HT1080 (cell line): Measurements from ENCODE around the gene PHKG1. TPM values are rescaled to one million over a fixed set of nuclear protein-coding genes. Genes with fewer than 3 reads are reported as not detected.
"Not testable (repeated sequence)": the region's sequence is repeated elsewhere in the genome, so short reads cannot be mapped to it uniquely, and the experiment has no call there.

Experiments used
- DNase-seq: peaks from one replicate; pipeline ENCODE4 v3.0.0-alpha.2; 2015; ENCODE audit warnings: low read depth
- total RNA-seq: library from RNA; depleted of rRNA; stranded (reverse); fragments of >200 nt; shearing (Covaris generic); gene quantifications from 2 replicates; pipeline ENCODE4 v1.2.3, GENCODE V29; 2014

The PHKG1 gene
- total RNA-seq, 1 experiment from 2014 or later: 0.58 TPM

GRCh38 chr7:56083150-56083785 lies 9.5 kb downstream of the PHKG1 start:
- DNase-seq: no peak

GRCh38 chr7:56081626-56082340 lies 11.0 kb downstream of the PHKG1 start:
- no peak for DNase-seq

GRCh38 chr7:56080726-56081435 lies 11.9 kb downstream of the PHKG1 start:
- DNase-seq: not testable (repeated sequence)

DNA sequence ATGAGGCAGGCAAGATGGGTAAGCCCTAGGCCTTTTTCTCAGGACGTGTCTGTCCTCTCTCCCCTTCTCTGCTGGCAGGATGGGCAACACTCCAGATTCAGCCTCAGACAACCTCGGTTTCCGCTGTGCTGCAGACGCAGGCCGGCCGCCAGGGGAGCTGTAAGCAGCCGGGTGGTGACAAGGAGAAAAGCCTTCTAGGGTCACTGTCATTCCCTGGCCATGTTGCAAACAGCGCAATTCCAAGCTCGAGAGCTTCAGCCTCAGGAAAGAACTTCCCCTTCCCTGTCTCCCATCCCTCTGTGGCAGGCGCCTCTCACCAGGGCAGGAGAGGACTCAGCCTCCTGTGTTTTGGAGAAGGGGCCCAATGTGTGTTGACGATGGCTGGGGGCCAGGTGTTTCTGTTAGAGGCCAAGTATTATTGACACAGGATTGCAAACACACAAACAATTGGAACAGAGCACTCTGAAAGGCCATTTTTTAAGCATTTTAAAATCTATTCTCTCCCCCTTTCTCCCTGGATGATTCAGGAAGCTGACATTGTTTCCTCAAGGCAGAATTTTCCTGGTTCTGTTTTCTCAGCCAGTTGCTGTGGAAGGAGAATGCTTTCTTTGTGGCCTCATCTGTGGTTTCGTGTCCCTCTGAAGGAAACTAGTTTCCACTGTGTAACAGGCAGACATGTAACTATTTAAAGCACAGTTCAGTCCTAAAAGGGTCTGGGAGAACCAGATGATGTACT lies 13.1 kb downstream of the PHKG1 start:
- DNase-seq: no peak

DNA sequence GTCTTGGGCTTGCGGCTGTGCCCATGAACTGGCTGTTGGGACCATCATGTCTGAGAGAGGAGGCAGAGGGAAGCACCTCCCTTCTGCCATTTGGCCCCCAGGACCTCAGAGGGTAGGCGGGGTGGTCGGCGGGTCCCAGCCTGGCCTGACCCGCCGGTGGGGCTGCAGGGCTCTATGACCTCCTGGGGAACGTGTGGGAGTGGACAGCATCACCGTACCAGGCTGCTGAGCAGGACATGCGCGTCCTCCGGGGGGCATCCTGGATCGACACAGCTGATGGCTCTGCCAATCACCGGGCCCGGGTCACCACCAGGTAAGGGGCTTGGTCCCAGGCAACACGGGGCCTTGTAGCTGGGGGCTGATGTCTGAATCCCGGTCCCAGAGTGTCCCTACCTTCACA lies 14.6 kb downstream of the PHKG1 start:
- no peak for DNase-seq

DNA sequence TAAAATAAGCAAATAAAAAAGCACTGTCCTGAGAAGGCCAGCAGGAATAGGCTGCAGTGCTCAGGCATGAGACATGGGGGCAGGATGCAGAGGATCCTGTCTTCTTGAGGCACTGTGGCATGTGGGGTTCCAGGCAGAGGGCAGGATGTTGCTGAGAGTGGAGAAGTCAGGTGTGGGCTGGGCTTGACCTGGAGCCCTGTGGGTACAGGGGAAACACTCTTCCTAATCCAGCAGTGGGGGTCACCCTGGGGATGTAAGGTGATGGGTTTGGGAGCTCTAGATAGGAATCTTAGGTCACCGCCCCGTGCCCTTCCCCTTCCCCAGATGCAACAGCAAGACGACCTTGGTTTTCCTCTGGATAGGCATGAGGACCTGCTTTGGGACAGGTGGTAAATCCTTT lies 15.1 kb downstream of the PHKG1 start:
- no peak for DNase-seq

- DNase-seq: peak; percentile 87
These were observed 18.4 kb downstream of the PHKG1 start for GRCh38 chr7:56074371-56074791.

DNA sequence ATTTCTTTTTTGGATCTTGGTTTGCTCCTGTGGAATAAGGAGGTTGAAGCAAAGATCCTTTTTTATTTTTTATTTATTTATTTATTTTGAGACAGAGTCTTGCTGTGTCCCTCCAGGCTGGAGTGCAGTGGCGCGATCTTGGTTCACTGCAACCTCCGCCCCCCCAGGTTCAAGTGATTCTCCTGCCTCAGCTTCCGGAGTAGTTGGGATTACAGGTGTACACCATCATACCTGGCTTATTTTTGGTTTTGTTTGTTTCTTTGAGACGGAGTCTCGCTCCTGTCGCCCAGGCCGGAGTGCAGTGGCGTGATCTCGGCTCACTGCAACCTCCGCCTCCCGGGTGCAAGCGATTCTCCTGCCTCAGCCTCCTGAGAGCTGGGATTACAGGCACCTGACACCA lies 26.4 kb downstream of the PHKG1 start:
- DNase-seq: not testable (repeated sequence)

DNA sequence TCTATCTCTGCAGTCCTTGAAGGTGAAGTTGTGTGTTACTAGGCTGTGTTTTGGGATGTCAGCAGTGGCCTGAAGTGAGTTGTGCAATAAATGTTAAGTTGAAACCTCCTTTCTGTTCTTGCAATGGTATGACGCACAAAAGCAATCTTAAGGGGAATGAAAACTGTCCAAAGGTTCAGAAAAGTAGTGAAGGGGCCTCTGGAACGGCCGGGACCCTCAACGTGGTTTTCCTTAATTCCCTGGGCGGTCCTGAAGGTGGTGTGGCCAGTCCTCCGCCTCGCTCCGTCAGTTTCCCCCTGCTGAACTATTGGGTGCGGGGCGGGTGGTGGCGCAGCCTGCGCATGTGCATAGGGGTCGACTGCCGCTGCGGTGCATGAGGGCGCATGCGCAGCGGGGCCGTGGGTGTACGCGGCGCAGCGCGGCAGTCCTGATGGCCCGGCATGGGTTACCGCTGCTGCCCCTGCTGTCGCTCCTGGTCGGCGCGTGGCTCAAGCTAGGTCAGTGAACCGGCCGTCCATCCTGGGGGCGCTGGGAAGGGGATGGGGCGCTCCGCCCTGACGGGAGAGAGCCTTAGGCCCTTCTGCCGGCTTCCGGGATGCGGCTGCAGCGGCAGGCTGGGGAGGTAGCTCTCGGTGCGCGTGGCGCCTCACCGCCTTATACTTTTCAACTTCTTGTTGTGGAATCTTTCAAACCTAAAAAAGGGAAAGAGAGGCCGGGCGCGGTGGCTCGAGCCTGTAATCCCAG lies 28.7 kb downstream of the PHKG1 start, which contains the start of gene SUMF2:
TSS of gene SUMF2 (plus strand) at position 405 of the 744 bp plus-strand sequence. CDS start at position 431, 26 bp downstream.
- peak; percentile 80 for DNase-seq

DNA sequence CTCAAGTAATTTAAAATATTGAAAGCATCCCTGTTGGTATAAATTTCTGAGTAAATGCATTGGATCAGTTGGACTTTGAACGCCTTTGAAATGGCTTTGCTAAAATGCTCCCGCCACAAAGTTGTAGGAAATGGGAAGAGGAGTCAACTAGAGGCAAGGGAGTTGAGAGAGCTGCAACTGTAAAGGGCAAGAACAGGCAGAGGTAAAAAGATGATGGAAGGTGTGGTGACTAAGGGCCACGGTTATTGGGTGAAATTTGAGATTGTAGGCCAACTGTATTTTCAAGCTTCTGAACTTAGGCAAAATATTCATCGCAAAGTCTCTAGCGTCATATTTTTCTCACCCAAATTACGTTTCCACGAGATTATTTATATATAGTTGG lies 29.3 kb downstream of the PHKG1 start:
- DNase-seq: no peak

GRCh38 chr7:56062382-56062781 lies 30.4 kb downstream of the PHKG1 start:
- peak; percentile 78 for DNase-seq

DNA sequence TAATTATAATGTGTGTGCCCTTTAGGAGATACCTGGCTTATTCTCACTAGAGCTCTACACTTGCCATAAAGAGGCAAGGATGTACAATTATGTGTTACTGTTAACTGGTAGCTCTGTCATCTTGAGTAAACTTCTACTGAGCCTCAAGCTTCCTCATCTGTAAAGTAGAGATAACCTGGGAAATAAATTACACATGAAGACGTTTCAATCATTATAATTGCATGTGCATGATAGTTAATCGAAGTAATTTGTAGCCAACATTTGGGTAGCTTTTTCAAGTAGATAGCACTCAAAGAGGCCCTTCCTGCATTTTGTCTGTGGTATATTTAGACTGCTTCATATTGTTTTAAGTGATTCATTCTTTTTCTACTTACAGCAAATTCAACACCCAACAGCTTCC lies 38.8 kb downstream of the PHKG1 start:
- DNase-seq: no peak

- no peak for DNase-seq
These were observed 39.4 kb downstream of the PHKG1 start for GRCh38 chr7:56053379-56053778.

DNA sequence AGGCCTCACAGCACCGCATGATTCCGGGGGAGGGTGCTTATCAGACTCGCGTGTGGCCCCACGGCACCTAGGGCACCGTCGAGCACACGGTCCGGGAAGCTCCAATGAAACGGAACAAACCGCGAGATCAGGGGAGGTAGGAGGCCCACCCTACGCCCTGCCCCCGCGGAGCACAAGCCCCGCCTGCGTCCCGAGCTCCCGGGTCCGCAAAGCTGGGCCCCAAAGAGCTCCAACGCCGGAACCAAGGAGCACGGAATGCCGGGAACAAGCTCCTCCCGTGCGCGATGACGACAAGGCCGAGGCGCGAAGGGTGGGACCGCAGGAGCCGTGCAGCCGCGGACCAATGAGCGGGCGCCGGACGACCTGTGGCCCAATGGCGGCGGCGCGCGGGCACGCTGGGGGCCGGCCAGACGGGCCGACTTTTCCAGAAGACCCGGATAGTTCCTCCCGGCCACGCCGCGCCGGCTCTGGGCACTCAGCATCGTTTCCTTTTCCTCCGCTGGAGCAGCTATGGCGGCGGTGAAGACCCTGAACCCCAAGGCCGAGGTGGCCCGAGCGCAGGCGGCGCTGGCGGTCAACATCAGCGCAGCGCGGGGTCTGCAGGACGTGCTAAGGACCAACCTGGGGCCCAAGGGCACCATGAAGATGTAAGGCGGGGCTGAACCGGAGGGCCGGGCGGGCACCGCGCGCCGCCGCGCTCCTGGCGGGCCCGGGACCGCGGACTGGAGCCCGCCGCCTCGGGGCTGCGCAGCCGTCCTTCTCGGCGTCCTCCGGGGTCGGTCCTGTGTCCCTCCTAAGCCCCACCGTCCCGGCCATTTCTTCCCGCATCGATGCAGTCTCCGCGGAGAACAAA lies 41.2 kb downstream of the PHKG1 start, which contains the start of the genes CCT6A and PSPH:
TSS of gene CCT6A (plus strand) at position 427 of the 853 bp plus-strand sequence. CDS start at position 511, 84 bp downstream.
TSS of gene PSPH (minus strand) at position 106 of the 853 bp plus-strand sequence. CDS start 30,232 bp downstream, outside the sequence.
- DNase-seq: peak; percentile 99

- DNase-seq: no peak
These were observed 41.8 kb downstream of the PHKG1 start for GRCh38 chr7:56051053-56051338.

GRCh38 chr7:56048763-56049162 lies 44.0 kb downstream of the PHKG1 start:
- DNase-seq: not testable (repeated sequence)

- no peak for DNase-seq
These were observed 44.5 kb downstream of the PHKG1 start for GRCh38 chr7:56048245-56048644.

DNA sequence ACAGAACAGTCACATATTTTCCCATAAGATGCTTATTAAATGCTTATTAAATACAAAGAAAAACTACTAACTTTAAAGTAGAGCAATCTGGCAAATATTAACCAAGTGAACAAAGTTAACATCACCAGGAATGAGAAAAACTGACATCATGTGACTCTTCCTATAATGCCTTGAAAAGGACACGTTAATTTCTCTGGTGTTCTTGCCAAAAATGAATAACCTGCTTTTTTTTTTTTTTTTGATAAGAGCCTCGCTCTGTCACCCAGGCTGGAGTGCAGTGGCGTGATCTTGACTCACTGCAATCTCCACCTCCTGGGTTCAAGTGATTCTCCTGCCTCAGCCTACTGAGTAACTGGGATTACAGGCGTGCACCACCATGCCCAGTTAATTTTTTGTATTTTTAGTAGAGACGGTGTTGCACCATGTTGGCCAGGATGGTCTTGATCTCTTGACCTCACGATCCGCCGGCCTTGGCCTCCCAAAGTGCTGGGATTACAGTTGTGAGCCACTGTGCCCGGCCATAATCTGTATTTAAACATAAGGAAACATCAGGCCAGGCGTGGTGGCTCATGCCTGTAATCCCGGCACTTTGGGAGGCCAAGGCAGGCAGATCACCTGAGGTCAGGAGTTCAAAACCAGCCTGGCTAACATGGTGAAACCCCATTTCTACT lies 45.2 kb downstream of the PHKG1 start:
- not testable (repeated sequence) for DNase-seq

DNA sequence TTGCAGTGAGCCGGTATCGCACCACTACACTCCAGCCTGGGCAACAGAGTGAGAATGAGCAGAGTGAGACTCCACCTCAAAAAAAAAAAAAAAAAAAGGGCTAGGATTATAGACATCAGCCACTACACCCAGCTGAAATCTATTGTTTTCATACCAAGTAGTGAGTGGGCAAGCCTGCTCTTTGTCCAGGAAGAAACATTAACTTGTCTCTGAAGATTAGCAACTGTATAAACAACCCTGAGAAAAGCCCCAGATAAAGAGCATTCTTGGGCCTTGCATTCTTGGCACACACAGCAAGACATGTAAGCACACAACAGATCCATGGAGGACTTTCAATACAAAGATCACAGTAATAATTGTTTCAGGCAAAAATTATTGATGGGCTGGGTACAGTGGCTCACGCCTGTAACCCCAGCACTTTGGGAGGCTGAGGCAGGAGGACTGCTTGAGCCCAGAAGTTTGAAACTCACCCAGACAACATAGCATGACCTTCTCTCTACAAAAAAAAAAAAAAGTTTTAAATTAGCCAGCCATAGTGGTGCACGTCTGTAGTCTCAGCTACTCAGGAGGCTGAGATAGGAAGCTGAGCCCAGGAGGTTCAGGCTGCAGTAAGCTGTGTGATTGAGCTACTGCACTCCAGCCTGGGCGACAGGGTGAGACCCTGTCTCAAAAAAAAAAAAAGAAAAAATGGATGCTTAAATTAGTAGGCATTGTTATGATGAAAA lies 45.9 kb downstream of the PHKG1 start:
- DNase-seq: no peak
